ENCODE data around the gene SECISBP2. TPM values are rescaled to one million over a fixed set of nuclear protein-coding genes. Genes with fewer than 3 reads are reported as not detected.
"Not testable (repeated sequence)": the region's sequence is repeated elsewhere in the genome, so short reads cannot be mapped to it uniquely, and the experiment has no call there.

SECISBP2 gene
- total and polyA plus RNA-seq, 2 experiments from 2014 or later, result 77.7 to 86.8 TPM

- TF ChIP-seq STAT1 (IDR thresholded peaks at IDR 0.05; ENCODE audit: unreplicated experiment) (no peak), JUNB (IDR thresholded peaks at IDR 0.05; ENCODE audit: unreplicated experiment) (no peak), NANOG (IDR thresholded peaks at IDR 0.05; ENCODE audit: borderline replicate concordance) (no peak), CREB1 (CRISPR knock-in tag; IDR thresholded peaks at IDR 0.05; ENCODE audit: low read depth) (no peak), ZNF114 (CRISPR knock-in tag; IDR thresholded peaks at IDR 0.05) (no peak), POLR2AphosphoS5 (IDR thresholded peaks at IDR 0.05; ENCODE audit: low read depth) (no peak), ETS1 (IDR thresholded peaks at IDR 0.05) (no peak), CTCF (conservative IDR thresholded peaks at IDR 0.05; ENCODE audit: low read depth in 2 of 2) (no peak)
- TF ChIP-seq, protein P1, sequence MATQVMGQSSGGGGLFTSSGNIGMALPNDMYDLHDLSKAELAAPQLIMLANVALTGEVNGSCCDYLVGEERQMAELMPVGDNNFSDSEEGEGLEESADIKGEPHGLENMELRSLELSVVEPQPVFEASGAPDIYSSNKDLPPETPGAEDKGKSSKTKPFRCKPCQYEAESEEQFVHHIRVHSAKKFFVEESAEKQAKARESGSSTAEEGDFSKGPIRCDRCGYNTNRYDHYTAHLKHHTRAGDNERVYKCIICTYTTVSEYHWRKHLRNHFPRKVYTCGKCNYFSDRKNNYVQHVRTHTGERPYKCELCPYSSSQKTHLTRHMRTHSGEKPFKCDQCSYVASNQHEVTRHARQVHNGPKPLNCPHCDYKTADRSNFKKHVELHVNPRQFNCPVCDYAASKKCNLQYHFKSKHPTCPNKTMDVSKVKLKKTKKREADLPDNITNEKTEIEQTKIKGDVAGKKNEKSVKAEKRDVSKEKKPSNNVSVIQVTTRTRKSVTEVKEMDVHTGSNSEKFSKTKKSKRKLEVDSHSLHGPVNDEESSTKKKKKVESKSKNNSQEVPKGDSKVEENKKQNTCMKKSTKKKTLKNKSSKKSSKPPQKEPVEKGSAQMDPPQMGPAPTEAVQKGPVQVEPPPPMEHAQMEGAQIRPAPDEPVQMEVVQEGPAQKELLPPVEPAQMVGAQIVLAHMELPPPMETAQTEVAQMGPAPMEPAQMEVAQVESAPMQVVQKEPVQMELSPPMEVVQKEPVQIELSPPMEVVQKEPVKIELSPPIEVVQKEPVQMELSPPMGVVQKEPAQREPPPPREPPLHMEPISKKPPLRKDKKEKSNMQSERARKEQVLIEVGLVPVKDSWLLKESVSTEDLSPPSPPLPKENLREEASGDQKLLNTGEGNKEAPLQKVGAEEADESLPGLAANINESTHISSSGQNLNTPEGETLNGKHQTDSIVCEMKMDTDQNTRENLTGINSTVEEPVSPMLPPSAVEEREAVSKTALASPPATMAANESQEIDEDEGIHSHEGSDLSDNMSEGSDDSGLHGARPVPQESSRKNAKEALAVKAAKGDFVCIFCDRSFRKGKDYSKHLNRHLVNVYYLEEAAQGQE (IDR thresholded peaks at IDR 0.05; ENCODE audit: unreplicated experiment), result no peak
Observed at GRCh38 chr9:89293014-89293413, 25.3 kb upstream of the SECISBP2 start (continued).

- Histone ChIP-seq H3K9me2 (ENCODE audit: insufficient read depth) (peaks cover 4% of the 10 kb centered on the region; the same call in 1 of the 2 replicates), H3K4me1 (ENCODE audit: insufficient read depth) (no peaks in the 10 kb centered on the region), H3K4me2 (no peak overlapping the region), H3K27ac (ENCODE audit: low read depth) (no peak overlapping the region; the same call in 1 of the 2 replicates), H3K36me3 (ENCODE audit: insufficient read depth) (no peaks in the 10 kb centered on the region), H3K4me3 (no peak overlapping the region), H4K20me1 (replicated peaks; ENCODE audit: insufficient read depth) (no peaks in the 10 kb centered on the region), H2AFZ (no peak overlapping the region), H3K79me2 (replicated peaks; ENCODE audit: insufficient read depth) (no peaks in the 10 kb centered on the region), H3K27me3 (ENCODE audit: insufficient read depth) (no peaks in the 10 kb centered on the region), H3F3A (replicated peaks; ENCODE audit: low read depth) (no peaks in the 10 kb centered on the region)
- H3K9me3 Mint-ChIP-seq, result peaks cover 30% of the 10 kb centered on the region
- no peak overlapping the region for H3K27ac Mint-ChIP-seq
- no peak overlapping the region for H3K4me3 Mint-ChIP-seq
- H3K27me3 Mint-ChIP-seq (ENCODE audit: insufficient read depth, low read depth, poor library complexity), result peaks cover 7% of the 10 kb centered on the region
- peak; percentile 35 for DNase-seq (ENCODE audit: low spot score)
- TF ChIP-seq, protein P1 (IDR thresholded peaks at IDR 0.05; ENCODE audit: unreplicated experiment), result no peak
- TF ChIP-seq NANOG (IDR thresholded peaks at IDR 0.05; ENCODE audit: borderline replicate concordance), result no peak
- TF ChIP-seq ETS1 (IDR thresholded peaks at IDR 0.05), result no peak
- no peak for TF ChIP-seq STAT1 (IDR thresholded peaks at IDR 0.05; ENCODE audit: unreplicated experiment)
- peak; percentile 71 for ATAC-seq
- H3K4me1 Mint-ChIP-seq, result peaks cover 9% of the 10 kb centered on the region
- H3K36me3 Mint-ChIP-seq (ENCODE audit: low read depth), result peaks cover 22% of the 10 kb centered on the region
Observed at GRCh38 chr9:89295400-89295799, 22.9 kb upstream of the SECISBP2 start.

GRCh38 chr9:89301996-89302395, 16.3 kb upstream of the SECISBP2 start:
- H3K4me1 Mint-ChIP-seq; H3K27ac ChIP-seq (ENCODE audit: low read depth); H3F3A ChIP-seq (replicated peaks; ENCODE audit: low read depth); H3K27me3 Mint-ChIP-seq (ENCODE audit: insufficient read depth, low read depth, poor library complexity); H3K27ac Mint-ChIP-seq; H3K4me3 ChIP-seq; H2AFZ ChIP-seq; H3K9me3 Mint-ChIP-seq; H3K4me1 ChIP-seq (ENCODE audit: insufficient read depth); H3K27me3 ChIP-seq (ENCODE audit: insufficient read depth); ATAC-seq; H3K4me2 ChIP-seq; DNase-seq (ENCODE audit: low spot score); H4K20me1 ChIP-seq (replicated peaks; ENCODE audit: insufficient read depth); H3K9me2 ChIP-seq (ENCODE audit: insufficient read depth); H3K4me3 Mint-ChIP-seq; H3K79me2 ChIP-seq (replicated peaks; ENCODE audit: insufficient read depth); H3K36me3 ChIP-seq (ENCODE audit: insufficient read depth): not testable (repeated sequence)
- peaks cover 22% of the 10 kb centered on the region for H3K36me3 Mint-ChIP-seq (ENCODE audit: low read depth)

Data from GM23338 (cell line).